Measurements from ENCODE around the gene FOXP3.
A peak's percentile ranks its signal among the peaks of the same experiment; 100 is the strongest.

FOXP3 gene

DNA sequence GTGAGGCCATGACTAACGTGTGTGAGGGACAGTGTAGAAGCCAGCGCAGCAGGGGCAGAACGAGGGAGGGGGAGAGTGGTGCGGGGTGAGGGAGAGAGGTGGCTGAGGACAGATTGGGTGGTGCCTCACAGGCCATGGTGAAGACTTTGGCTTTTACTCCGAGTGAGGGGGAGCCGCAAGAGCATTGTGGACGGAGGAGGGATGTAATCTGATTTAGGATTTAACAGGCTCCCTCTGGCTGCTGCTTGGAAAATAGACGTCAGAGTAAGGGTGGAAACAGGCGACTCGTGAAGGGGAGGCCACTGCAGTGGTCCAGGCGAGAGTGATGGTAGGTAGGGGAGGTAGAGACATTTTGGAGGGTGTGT lies 18.1 kb upstream of the FOXP3 start:
- Histone ChIP-seq H3K4me3 (ENCODE audit: insufficient read depth in 1 of 2, low read depth in 1 of 2, low read length in 2 of 2) (no peak overlapping the region), H2AK5ac (ENCODE audit: low read length, severe bottlenecking) (no peak overlapping the region), H3K36me3 (ENCODE audit: control insufficient read depth in 1 of 2, insufficient read depth in 2 of 2, low read depth in 1 of 2, low read length in 2 of 2) (peaks cover 3 to 11% of the 10 kb centered on the region in 2 experiments), H2BK15ac (ENCODE audit: low read depth, poor library complexity, severe bottlenecking) (no peak overlapping the region), H3K27ac (ENCODE audit: low read length, poor library complexity, severe bottlenecking) (no peak overlapping the region), H3K27me3 (ENCODE audit: control insufficient read depth in 1 of 2, insufficient read depth in 1 of 2, low read length in 2 of 2) (peaks cover 0 to 21% of the 10 kb centered on the region in 2 experiments), H3K9ac (ENCODE audit: low read length) (peak overlapping the region; percentile 38), H2BK12ac (ENCODE audit: low read length in 2 of 2) (no peak overlapping the region), H4K8ac (ENCODE audit: low read length) (peak overlapping the region; percentile 35), H3K14ac (ENCODE audit: low read length in 2 of 2) (no peak overlapping the region), H4K91ac (ENCODE audit: low read length) (no peak overlapping the region), H3K79me1 (replicated peaks; ENCODE audit: low read length, poor library complexity, severe bottlenecking) (peaks cover 5% of the 10 kb centered on the region), H2AFZ (ENCODE audit: low read depth, low read length) (no peak overlapping the region), H3K4ac (ENCODE audit: low read depth in 1 of 2, low read length in 2 of 2) (no peak overlapping the region), H3K18ac (ENCODE audit: low read depth in 1 of 2, low read length in 2 of 2) (no peak overlapping the region), H3K9me3 (ENCODE audit: control insufficient read depth, low read length) (no peaks in the 10 kb centered on the region), H3K23ac (ENCODE audit: low read length in 2 of 2) (no peak overlapping the region), H2BK120ac (ENCODE audit: low read depth, low read length) (no peak overlapping the region), H3K4me2 (ENCODE audit: low read length, poor library complexity, severe bottlenecking) (no peak overlapping the region), H3K4me1 (ENCODE audit: control insufficient read depth, insufficient read depth, low read depth, low read length) (peaks cover 3% of the 10 kb centered on the region), H2BK5ac (ENCODE audit: low read depth, low read length, poor library complexity, severe bottlenecking) (no peak overlapping the region)
- peak; percentile 20 for DNase-seq
- 20% methylated on average over 10 of the region's 11 CpGs for WGBS

DNA sequence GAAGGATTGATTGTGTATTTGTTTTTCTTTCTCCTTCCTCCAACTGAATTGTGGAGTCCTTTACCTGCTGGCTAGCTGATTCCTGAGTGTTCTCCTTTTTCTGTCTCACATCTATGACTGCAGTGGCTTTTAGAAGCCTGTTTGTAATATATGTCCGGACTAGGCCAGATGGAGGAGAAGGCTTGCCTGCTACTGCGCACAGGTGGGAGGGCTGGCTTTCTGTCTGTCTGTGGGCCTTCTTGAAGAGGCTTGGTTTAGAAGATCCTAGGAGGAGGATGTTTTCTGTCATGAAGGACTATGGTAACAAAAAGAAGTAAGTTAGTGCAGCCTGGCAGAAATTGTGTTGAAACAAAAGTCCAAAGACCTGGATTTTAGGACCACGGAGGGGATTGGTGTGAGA lies 13.6 kb upstream of the FOXP3 start:
- Histone ChIP-seq H3K23ac (ENCODE audit: low read length in 2 of 2) (no peak overlapping the region), H3K4ac (ENCODE audit: low read depth in 1 of 2, low read length in 2 of 2) (no peak overlapping the region), H3K4me2 (ENCODE audit: low read length, poor library complexity, severe bottlenecking) (no peak overlapping the region), H3K4me3 (ENCODE audit: insufficient read depth in 1 of 2, low read depth in 1 of 2, low read length in 2 of 2) (no peak overlapping the region), H3K27ac (ENCODE audit: low read length, poor library complexity, severe bottlenecking) (no peak overlapping the region), H3K36me3 (ENCODE audit: control insufficient read depth in 1 of 2, insufficient read depth in 2 of 2, low read depth in 1 of 2, low read length in 2 of 2) (peaks cover 0 to 6% of the 10 kb centered on the region in 2 experiments), H4K8ac (ENCODE audit: low read length) (no peak overlapping the region), H3K18ac (ENCODE audit: low read depth in 1 of 2, low read length in 2 of 2) (no peak overlapping the region), H2AFZ (ENCODE audit: low read depth, low read length) (no peak overlapping the region), H3K9ac (ENCODE audit: low read length) (no peak overlapping the region), H3K27me3 (ENCODE audit: control insufficient read depth in 1 of 2, insufficient read depth in 1 of 2, low read length in 2 of 2) (peaks cover 0 to 7% of the 10 kb centered on the region in 2 experiments), H2BK12ac (ENCODE audit: low read length in 2 of 2) (no peak overlapping the region), H2BK120ac (ENCODE audit: low read depth, low read length) (no peak overlapping the region), H4K91ac (ENCODE audit: low read length) (no peak overlapping the region), H3K9me3 (ENCODE audit: control insufficient read depth, low read length) (no peaks in the 10 kb centered on the region), H3K4me1 (ENCODE audit: control insufficient read depth, insufficient read depth, low read depth, low read length) (peaks cover 6% of the 10 kb centered on the region), H3K79me1 (replicated peaks; ENCODE audit: low read length, poor library complexity, severe bottlenecking) (peaks cover 15% of the 10 kb centered on the region), H2AK5ac (ENCODE audit: low read length, severe bottlenecking) (no peak overlapping the region), H3K14ac (ENCODE audit: low read length in 2 of 2) (no peak overlapping the region), H2BK15ac (ENCODE audit: low read depth, poor library complexity, severe bottlenecking) (no peak overlapping the region), H2BK5ac (ENCODE audit: low read depth, low read length, poor library complexity, severe bottlenecking) (no peak overlapping the region)
- WGBS: 97% methylated on average over 3 of the region's 3 CpGs
- DNase-seq: no peak

DNA sequence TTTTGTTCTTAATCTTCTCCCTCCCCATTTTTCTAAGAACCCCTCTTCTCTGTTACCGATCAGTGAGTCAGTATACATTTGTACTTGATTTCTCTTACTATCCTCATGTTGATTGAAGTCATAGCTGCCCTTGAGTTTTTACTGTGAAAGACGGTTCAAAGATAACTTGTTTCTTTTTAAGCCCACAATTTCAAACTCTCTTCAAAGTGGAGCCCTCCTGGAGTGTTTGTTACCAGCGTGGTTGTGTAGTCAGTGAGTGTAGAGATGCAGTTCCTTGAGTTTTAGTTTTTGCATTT lies 13.0 kb upstream of the FOXP3 start:
- 100% methylated on average over 1 of the region's 3 CpGs for WGBS
- Histone ChIP-seq H3K36me3 (ENCODE audit: control insufficient read depth in 1 of 2, insufficient read depth in 2 of 2, low read depth in 1 of 2, low read length in 2 of 2) (peaks cover 0 to 7% of the 10 kb centered on the region in 2 experiments), H3K4me1 (ENCODE audit: control insufficient read depth, insufficient read depth, low read depth, low read length) (peaks cover 7% of the 10 kb centered on the region), H3K79me1 (replicated peaks; ENCODE audit: low read length, poor library complexity, severe bottlenecking) (peaks cover 15% of the 10 kb centered on the region), H3K27me3 (ENCODE audit: control insufficient read depth in 1 of 2, insufficient read depth in 1 of 2, low read length in 2 of 2) (peaks cover 0 to 2% of the 10 kb centered on the region in 2 experiments), H3K23ac (ENCODE audit: low read length in 2 of 2) (no peak overlapping the region), H2AK5ac (ENCODE audit: low read length, severe bottlenecking) (no peak overlapping the region), H2BK5ac (ENCODE audit: low read depth, low read length, poor library complexity, severe bottlenecking) (no peak overlapping the region), H2BK120ac (ENCODE audit: low read depth, low read length) (no peak overlapping the region), H3K27ac (ENCODE audit: low read length, poor library complexity, severe bottlenecking) (no peak overlapping the region), H3K18ac (ENCODE audit: low read depth in 1 of 2, low read length in 2 of 2) (no peak overlapping the region), H3K9ac (ENCODE audit: low read length) (no peak overlapping the region), H3K14ac (ENCODE audit: low read length in 2 of 2) (no peak overlapping the region), H3K4me2 (ENCODE audit: low read length, poor library complexity, severe bottlenecking) (no peak overlapping the region), H4K91ac (ENCODE audit: low read length) (no peak overlapping the region), H2BK12ac (ENCODE audit: low read length in 2 of 2) (no peak overlapping the region), H2BK15ac (ENCODE audit: low read depth, poor library complexity, severe bottlenecking) (no peak overlapping the region), H3K4ac (ENCODE audit: low read depth in 1 of 2, low read length in 2 of 2) (no peak overlapping the region), H2AFZ (ENCODE audit: low read depth, low read length) (no peak overlapping the region), H3K9me3 (ENCODE audit: control insufficient read depth, low read length) (no peaks in the 10 kb centered on the region), H4K8ac (ENCODE audit: low read length) (no peak overlapping the region), H3K4me3 (ENCODE audit: insufficient read depth in 1 of 2, low read depth in 1 of 2, low read length in 2 of 2) (no peak overlapping the region)
- no peak for DNase-seq

DNA sequence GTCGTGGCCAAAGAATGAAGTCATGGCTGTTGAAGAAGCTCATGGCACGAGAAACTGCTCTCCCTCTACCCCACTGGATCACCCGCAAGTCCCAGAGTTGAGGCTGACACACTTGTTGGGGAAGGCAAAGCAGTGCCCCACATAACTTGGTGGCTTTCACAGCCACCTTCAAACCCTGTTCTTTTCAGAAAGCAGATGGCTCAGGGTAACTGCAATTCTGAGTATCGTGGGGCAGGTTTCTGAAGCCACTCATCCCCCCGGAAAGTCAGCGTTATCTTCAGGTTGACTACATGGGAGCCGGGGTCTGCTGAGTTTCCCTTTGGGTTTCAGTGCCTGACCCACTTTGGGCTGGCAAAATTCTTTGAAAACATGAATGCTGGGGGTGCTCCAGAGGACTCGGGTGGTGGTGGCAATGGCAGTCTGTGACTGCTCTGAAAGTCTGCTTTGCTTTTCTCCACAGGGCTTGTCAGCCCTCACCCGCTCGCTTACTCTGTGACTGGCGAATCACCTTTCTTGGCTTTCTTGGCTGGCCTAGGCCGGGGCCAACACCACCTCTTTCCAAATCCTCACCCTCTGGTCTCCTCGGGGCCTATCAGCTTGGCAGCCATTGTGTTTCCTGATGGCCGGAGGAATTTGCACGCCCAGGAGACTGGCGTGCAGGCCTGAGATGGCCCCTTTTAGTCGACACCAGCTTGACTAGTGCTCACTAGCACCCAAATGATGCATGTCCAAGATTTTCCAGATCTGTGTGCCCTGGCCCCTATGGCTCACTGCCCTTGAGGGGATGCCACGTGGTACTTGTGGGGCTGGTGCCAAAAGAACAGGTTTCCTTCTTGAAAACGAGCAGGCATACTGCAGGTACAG lies 12.4 kb upstream of the FOXP3 start:
- Histone ChIP-seq H3K23ac (ENCODE audit: low read length in 2 of 2) (no peak overlapping the region), H3K9ac (ENCODE audit: low read length) (no peak overlapping the region), H3K36me3 (ENCODE audit: control insufficient read depth in 1 of 2, insufficient read depth in 2 of 2, low read depth in 1 of 2, low read length in 2 of 2) (peaks cover 0 to 7% of the 10 kb centered on the region in 2 experiments), H3K9me3 (ENCODE audit: control insufficient read depth, low read length) (no peaks in the 10 kb centered on the region), H3K18ac (ENCODE audit: low read depth in 1 of 2, low read length in 2 of 2) (no peak overlapping the region), H3K14ac (ENCODE audit: low read length in 2 of 2) (no peak overlapping the region), H2BK12ac (ENCODE audit: low read length in 2 of 2) (no peak overlapping the region), H3K27ac (ENCODE audit: low read length, poor library complexity, severe bottlenecking) (no peak overlapping the region), H3K27me3 (ENCODE audit: control insufficient read depth in 1 of 2, insufficient read depth in 1 of 2, low read length in 2 of 2) (no peaks in the 10 kb centered on the region), H4K8ac (ENCODE audit: low read length) (no peak overlapping the region), H2BK120ac (ENCODE audit: low read depth, low read length) (no peak overlapping the region), H3K4me2 (ENCODE audit: low read length, poor library complexity, severe bottlenecking) (no peak overlapping the region), H3K4ac (ENCODE audit: low read depth in 1 of 2, low read length in 2 of 2) (no peak overlapping the region), H4K91ac (ENCODE audit: low read length) (no peak overlapping the region), H2BK5ac (ENCODE audit: low read depth, low read length, poor library complexity, severe bottlenecking) (no peak overlapping the region), H2BK15ac (ENCODE audit: low read depth, poor library complexity, severe bottlenecking) (no peak overlapping the region), H3K4me3 (ENCODE audit: insufficient read depth in 1 of 2, low read depth in 1 of 2, low read length in 2 of 2) (no peak overlapping the region), H2AFZ (ENCODE audit: low read depth, low read length) (no peak overlapping the region), H3K4me1 (ENCODE audit: control insufficient read depth, insufficient read depth, low read depth, low read length) (peaks cover 10% of the 10 kb centered on the region), H3K79me1 (replicated peaks; ENCODE audit: low read length, poor library complexity, severe bottlenecking) (peaks cover 17% of the 10 kb centered on the region), H2AK5ac (ENCODE audit: low read length, severe bottlenecking) (no peak overlapping the region)
- WGBS: 91% methylated on average over 16 of the region's 19 CpGs
- DNase-seq: no peak

Data from mesenchymal stem cell (in vitro differentiated cells and primary cell).